ENCODE data around the gene MRC1.

Gene MRC1

DNA sequence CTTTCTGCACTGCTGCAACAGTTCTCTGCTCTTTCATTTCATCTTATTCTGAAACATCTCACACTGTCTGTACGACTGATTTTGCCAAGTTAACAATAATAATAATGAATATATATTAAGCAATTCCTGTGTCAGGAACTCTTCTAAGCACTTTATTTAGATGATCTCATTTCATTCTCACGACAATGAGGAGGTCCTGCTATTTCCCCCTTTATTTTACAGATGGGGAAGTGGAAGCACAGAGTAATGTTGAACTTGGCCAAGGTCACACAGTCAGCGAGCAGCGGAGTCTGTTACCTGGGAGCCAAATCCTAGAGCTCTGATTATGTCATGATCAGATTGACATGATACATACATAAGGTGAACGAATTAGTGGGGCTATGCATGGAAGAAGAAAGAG lies 5.8 kb downstream of the MRC1 start (continued):
- no peak for TF ChIP-seq GLI4 (tag by site-specific recombination; IDR thresholded peaks at IDR 0.05)
- TF ChIP-seq ZNF26 (tag by site-specific recombination; IDR thresholded peaks at IDR 0.05), result no peak
- TF ChIP-seq, protein P1, sequence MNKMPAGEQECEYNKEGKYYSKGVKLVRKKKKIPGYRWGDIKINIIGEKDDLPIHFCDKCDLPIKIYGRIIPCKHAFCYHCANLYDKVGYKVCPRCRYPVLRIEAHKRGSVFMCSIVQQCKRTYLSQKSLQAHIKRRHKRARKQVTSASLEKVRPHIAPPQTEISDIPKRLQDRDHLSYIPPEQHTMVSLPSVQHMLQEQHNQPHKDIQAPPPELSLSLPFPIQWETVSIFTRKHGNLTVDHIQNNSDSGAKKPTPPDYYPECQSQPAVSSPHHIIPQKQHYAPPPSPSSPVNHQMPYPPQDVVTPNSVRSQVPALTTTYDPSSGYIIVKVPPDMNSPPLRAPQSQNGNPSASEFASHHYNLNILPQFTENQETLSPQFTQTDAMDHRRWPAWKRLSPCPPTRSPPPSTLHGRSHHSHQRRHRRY (tag by site-specific recombination; IDR thresholded peaks at IDR 0.05), result no peak
- TF ChIP-seq ZNF560 (tag by site-specific recombination; IDR thresholded peaks at IDR 0.05; ENCODE audit: borderline replicate concordance), result no peak
- no peak for TF ChIP-seq REST (tag by site-specific recombination; IDR thresholded peaks at IDR 0.05)
- no peak for TF ChIP-seq ZNF600 (tag by site-specific recombination; IDR thresholded peaks at IDR 0.05)
- TF ChIP-seq, protein P2, sequence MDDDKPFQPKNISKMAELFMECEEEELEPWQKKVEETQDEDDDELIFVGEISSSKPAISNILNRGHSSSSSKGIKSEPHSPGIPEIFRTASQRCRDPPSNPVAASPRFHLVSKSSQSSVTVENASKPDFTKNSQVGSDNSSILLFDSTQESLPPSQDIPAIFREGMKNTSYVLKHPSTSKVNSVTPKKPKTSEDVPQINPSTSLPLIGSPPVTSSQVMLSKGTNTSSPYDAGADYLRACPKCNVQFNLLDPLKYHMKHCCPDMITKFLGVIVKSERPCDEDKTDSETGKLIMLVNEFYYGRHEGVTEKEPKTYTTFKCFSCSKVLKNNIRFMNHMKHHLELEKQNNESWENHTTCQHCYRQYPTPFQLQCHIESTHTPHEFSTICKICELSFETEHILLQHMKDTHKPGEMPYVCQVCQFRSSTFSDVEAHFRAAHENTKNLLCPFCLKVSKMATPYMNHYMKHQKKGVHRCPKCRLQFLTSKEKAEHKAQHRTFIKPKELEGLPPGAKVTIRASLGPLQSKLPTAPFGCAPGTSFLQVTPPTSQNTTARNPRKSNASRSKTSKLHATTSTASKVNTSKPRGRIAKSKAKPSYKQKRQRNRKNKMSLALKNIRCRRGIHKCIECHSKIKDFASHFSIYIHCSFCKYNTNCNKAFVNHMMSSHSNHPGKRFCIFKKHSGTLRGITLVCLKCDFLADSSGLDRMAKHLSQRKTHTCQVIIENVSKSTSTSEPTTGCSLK (tag by site-specific recombination; IDR thresholded peaks at IDR 0.05), result no peak
- no peak for TF ChIP-seq HIC1 (tag by site-specific recombination; IDR thresholded peaks at IDR 0.05)
- TF ChIP-seq, protein P3, sequence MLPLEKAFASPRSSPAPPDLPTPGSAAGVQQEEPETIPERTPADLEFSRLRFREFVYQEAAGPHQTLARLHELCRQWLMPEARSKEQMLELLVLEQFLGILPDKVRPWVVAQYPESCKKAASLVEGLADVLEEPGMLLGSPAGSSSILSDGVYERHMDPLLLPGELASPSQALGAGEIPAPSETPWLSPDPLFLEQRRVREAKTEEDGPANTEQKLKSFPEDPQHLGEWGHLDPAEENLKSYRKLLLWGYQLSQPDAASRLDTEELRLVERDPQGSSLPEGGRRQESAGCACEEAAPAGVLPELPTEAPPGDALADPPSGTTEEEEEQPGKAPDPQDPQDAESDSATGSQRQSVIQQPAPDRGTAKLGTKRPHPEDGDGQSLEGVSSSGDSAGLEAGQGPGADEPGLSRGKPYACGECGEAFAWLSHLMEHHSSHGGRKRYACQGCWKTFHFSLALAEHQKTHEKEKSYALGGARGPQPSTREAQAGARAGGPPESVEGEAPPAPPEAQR (tag by site-specific recombination; IDR thresholded peaks at IDR 0.05), result no peak

DNA sequence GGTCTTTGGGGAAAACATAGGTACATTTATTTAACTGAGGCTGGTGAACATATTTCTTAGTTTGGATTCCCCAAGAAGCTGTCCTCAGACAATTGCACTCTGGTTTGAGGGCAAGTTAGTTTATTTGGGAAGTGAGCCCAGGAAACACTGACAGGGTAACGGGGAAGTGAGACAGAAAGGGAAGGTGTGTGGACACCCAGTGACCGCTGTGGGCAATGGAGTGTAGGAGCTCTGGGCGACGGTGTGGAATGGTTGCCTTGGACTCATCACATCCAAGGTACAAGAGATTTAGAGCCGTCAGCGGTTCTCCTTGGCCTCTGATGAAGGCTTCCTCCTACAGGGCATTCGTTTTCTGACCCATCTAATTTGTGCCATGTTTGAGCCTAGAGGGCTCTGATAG lies 7.1 kb downstream of the MRC1 start:
- H3K4me1 ChIP-seq (ENCODE audit: control insufficient read depth, insufficient read depth, low read length), result no peaks in the 10 kb centered on the region
- no peak overlapping the region for H3K27ac ChIP-seq (ENCODE audit: extremely low read depth, low read depth, low read length)
- H3K36me3 ChIP-seq (ENCODE audit: control insufficient read depth in 2 of 2, insufficient read depth in 1 of 2, low read length in 2 of 2), result no peaks in the 10 kb centered on the region
- POLR2A ChIA-PET, result no interaction called here
- TF ChIP-seq, protein P4, sequence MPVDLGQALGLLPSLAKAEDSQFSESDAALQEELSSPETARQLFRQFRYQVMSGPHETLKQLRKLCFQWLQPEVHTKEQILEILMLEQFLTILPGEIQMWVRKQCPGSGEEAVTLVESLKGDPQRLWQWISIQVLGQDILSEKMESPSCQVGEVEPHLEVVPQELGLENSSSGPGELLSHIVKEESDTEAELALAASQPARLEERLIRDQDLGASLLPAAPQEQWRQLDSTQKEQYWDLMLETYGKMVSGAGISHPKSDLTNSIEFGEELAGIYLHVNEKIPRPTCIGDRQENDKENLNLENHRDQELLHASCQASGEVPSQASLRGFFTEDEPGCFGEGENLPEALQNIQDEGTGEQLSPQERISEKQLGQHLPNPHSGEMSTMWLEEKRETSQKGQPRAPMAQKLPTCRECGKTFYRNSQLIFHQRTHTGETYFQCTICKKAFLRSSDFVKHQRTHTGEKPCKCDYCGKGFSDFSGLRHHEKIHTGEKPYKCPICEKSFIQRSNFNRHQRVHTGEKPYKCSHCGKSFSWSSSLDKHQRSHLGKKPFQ (tag by site-specific recombination; IDR thresholded peaks at IDR 0.05), result no peak
- no peak overlapping the region for H3K4me3 ChIP-seq (ENCODE audit: low read depth, low read length)
- CTCF ChIA-PET, result no interaction called here
- no peaks in the 10 kb centered on the region for H3K9me3 ChIP-seq (ENCODE audit: control insufficient read depth, insufficient read depth, low read depth, low read length)

Data from HEK293 (cell line).